Left lung (tissue), 10 donors: ENCODE results near the gene BIVM. TPM values are rescaled to one million over a fixed set of nuclear protein-coding genes. Genes with fewer than 3 reads are reported as not detected.

Source experiments
- ATAC-seq: fragments of 200-7000 bp; cut with Tn5 transposase; one replicate; pipeline ENCODE4 v1.9.1; 2020; ENCODE audit warnings: moderate library complexity
- DNase-seq, 4 donors: peaks; one replicate each; pipeline ENCODE4 v3.0.0-alpha.2; 2013 to 2020
- H3K27ac ChIP-seq, 2 donors: fragments of 200-600 bp; sonication (generic) in 1 of 2; one replicate each; pipeline versions ENCODE4 v1.5.0 to v1.8.0; 2020 to 2021
- H3K27me3 ChIP-seq, 2 donors: fragments of 200-600 bp; sonication (generic) in 1 of 2; one replicate each; pipeline versions ENCODE4 v1.5.0 to v1.8.0; 2020 to 2021
- H3K36me3 ChIP-seq, 2 donors: fragments of 200-600 bp; sonication (generic) in 1 of 2; one replicate each; pipeline versions ENCODE4 v1.5.0 to v1.8.0; 2020 to 2021
- H3K4me1 ChIP-seq, 2 donors: fragments of 200-600 bp; one replicate each; pipeline ENCODE4 v1.8.0; 2021
- H3K4me3 ChIP-seq, 2 donors: fragments of 200-600 bp; sonication (generic) in 1 of 2; one replicate each; pipeline versions ENCODE4 v1.5.0 to v1.8.0; 2020 to 2021; ENCODE audit warnings: mild to moderate bottlenecking in 1 of 2
- H3K9me3 ChIP-seq, 2 donors: fragments of 200-600 bp; sonication (generic) in 1 of 2; one replicate each; pipeline versions ENCODE4 v1.5.0 to v1.8.0; 2020 to 2021
- CTCF ChIP-seq, 2 donors: fragments of 200-600 bp; sonication (generic) in 1 of 2; IDR thresholded peaks; one replicate each; pipeline versions ENCODE4 v1.5.0 to v1.8.0; 2021; ENCODE audit warnings: antibody characterized with exemption in 2 of 2
- intact Hi-C, 2 donors: fragments of 100-400 bp; cut with DNase I; formaldehyde crosslinking; loops; one replicate each; pipeline versions ENCODE4 v1.11.2 to v1.14.2; 2022
- polyA plus RNA-seq, 6 donors: library from polyadenylated mRNA; unstranded; fragments of 120-200 nt; gene quantifications; one replicate each; pipeline ENCODE4 v1.2.1, GENCODE V29; 2013; ENCODE audit not compliant: insufficient read length in 6 of 6
- total RNA-seq, 2 donors: library from RNA; stranded (reverse); fragmentation: NEBNext Ultra II Directional; extraction: Animal tissue kit (Norgen Biotek cat#: 25700); gene quantifications; one replicate each; pipeline ENCODE4 v1.2.1, GENCODE V29; 2021
- donor health status: DM: no; HTN: yes; CAD: no.
- donor health status: DM: no; HTN: no; CAD: no.

The BIVM gene
- total and polyA plus RNA-seq, 8 donors = 16.9 to 49.5 (median 46.6) TPM

GRCh38 chr13:102807699-102808098, 8.8 kb downstream of the BIVM start:
- Histone ChIP-seq H3K4me3 (no peak overlapping the region), H3K27ac (no peak overlapping the region), H3K9me3 (peaks cover 0 to 15% of the 10 kb centered on the region in 2 donors), H3K36me3 (peaks cover 0 to 14% of the 10 kb centered on the region in 2 donors), H3K4me1 (peaks cover 0 to 12% of the 10 kb centered on the region in 2 donors), H3K27me3 (no peaks in the 10 kb centered on the region)
- no peak for ATAC-seq
- no peak for TF ChIP-seq CTCF (IDR thresholded peaks at IDR 0.05)
- intact Hi-C loops = no loop called here
- DNase-seq = no peak

DNA sequence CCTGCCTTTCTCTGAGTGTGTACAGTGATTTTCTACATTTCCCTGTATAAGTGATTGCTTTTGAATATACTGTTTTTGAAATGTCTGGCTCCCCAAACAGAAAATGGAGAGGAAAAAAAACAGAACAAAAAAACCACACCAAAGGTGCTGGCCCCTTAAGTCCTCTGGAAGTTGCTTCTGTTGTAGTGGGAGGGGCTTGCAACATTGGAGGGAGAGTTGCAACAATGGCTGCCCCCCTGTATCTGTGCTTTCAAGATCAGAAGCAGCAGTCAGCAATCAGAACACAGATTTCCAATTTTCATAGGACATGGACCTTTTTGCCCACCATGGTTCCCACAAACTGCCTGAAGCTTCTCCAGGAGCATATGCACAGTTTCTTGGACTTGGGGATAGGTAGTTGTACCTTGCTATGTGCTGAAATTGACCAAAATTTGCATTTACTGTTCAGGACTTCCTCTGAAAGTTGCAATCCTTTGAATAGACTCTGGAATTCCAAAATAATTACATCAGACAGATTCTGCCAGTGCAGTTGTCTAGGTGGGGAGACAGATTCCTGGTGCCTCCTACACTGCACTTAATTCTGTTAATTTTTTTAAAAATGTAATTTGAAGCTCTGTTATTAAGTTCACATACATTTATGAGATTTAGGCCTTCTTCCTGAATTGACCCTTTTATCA, 13.8 kb downstream of the BIVM start:
- Histone ChIP-seq H3K27ac (no peak overlapping the region), H3K4me3 (no peak overlapping the region), H3K27me3 (no peaks in the 10 kb centered on the region), H3K36me3 (peaks cover 0 to 14% of the 10 kb centered on the region in 2 donors), H3K9me3 (peaks cover 0 to 15% of the 10 kb centered on the region in 2 donors), H3K4me1 (no peaks in the 10 kb centered on the region)
- ATAC-seq (no peak), DNase-seq (no peak)
- TF ChIP-seq CTCF (IDR thresholded peaks at IDR 0.05) = no peak
- intact Hi-C loops = no loop called here

- no peak for TF ChIP-seq CTCF (IDR thresholded peaks at IDR 0.05)
- DNase-seq = no peak
- Histone ChIP-seq H3K36me3 (peaks cover 0 to 14% of the 10 kb centered on the region in 2 donors), H3K4me3 (no peak overlapping the region), H3K27ac (no peak overlapping the region), H3K9me3 (peaks cover 0 to 15% of the 10 kb centered on the region in 2 donors), H3K27me3 (no peaks in the 10 kb centered on the region), H3K4me1 (no peaks in the 10 kb centered on the region)
- intact Hi-C loops = no loop called here
- no peak for ATAC-seq
Measured at GRCh38 chr13:102814025-102814607, 15.2 kb downstream of the BIVM start.

GRCh38 chr13:102814793-102815192, 15.9 kb downstream of the BIVM start:
- Histone ChIP-seq H3K36me3 (peaks cover 0 to 17% of the 10 kb centered on the region in 2 donors), H3K27ac (no peak overlapping the region), H3K4me1 (no peaks in the 10 kb centered on the region), H3K9me3 (peaks cover 0 to 15% of the 10 kb centered on the region in 2 donors), H3K4me3 (no peak overlapping the region), H3K27me3 (no peaks in the 10 kb centered on the region)
- DNase-seq (no peak), ATAC-seq (no peak)
- no peak for TF ChIP-seq CTCF (IDR thresholded peaks at IDR 0.05)
- intact Hi-C loops = no loop called here

- peaks cover 0 to 9% of the 10 kb centered on the region in 2 donors for H3K9me3 ChIP-seq
- ATAC-seq (no peak), DNase-seq (no peak)
- H3K36me3 ChIP-seq = peaks cover 0 to 16% of the 10 kb centered on the region in 2 donors
- no peaks in the 10 kb centered on the region for H3K27me3 ChIP-seq
- no peaks in the 10 kb centered on the region for H3K4me1 ChIP-seq
- no peak overlapping the region for H3K4me3 ChIP-seq
- intact Hi-C loops = no loop called here
- no peak overlapping the region for H3K27ac ChIP-seq
- TF ChIP-seq CTCF (IDR thresholded peaks at IDR 0.05) = no peak
Measured at GRCh38 chr13:102815788-102816187, 16.9 kb downstream of the BIVM start.
